Osteoblast (primary cell): ENCODE data around the gene COBL. TPM values are rescaled to one million over a fixed set of nuclear protein-coding genes. Genes with fewer than 3 reads are reported as not detected.

Experiments
- DNase-seq: peaks from one replicate; pipeline ENCODE4 v3.0.0; 2011; ENCODE audit warnings: low spot score, mixed read lengths; ENCODE audit not compliant: insufficient read length; ENCODE audit errors: missing footprints
- H2AFZ ChIP-seq: 2 replicates; pipeline ENCODE4 v1.6.0; 2011; ENCODE audit warnings: mild to moderate bottlenecking, low read length
- H3K27ac ChIP-seq: 2 replicates; pipeline ENCODE4 v1.5.1; 2011; ENCODE audit warnings: mild to moderate bottlenecking, low read depth, low read length, moderate library complexity
- H3K27me3 ChIP-seq: 2 replicates; pipeline ENCODE4 v1.6.0; 2012; ENCODE audit warnings: mild to moderate bottlenecking, control low read depth, inconsistent platforms, low read length, moderate library complexity; ENCODE audit not compliant: insufficient read depth
- H3K36me3 ChIP-seq: 2 replicates; pipeline ENCODE4 v1.5.1; 2011; ENCODE audit warnings: mild to moderate bottlenecking, low read length, control low read depth, moderate library complexity; ENCODE audit not compliant: insufficient read depth
- H3K4me1 ChIP-seq: 2 replicates; pipeline ENCODE4 v1.5.1; 2011; ENCODE audit warnings: mild to moderate bottlenecking, low read length, control low read depth, moderate library complexity; ENCODE audit not compliant: insufficient read depth
- H3K4me2 ChIP-seq: 2 replicates; pipeline ENCODE4 v1.6.0; 2011; ENCODE audit warnings: mild to moderate bottlenecking, low read length; ENCODE audit not compliant: insufficient read depth
- H3K4me3 ChIP-seq: fragments of 200-600 bp; sonication (generic); 3 replicates; pipeline ENCODE4 v1.5.1; 2012; ENCODE audit warnings: mild to moderate bottlenecking, low read length, inconsistent platforms; ENCODE audit not compliant: insufficient read depth
- H3K79me2 ChIP-seq: 2 replicates; pipeline ENCODE4 v1.6.0; 2012; ENCODE audit warnings: mild to moderate bottlenecking, low read length, control low read depth, inconsistent platforms; ENCODE audit not compliant: insufficient read depth
- H3K9me3 ChIP-seq: 2 replicates; pipeline ENCODE4 v1.5.1; 2011; ENCODE audit warnings: low read depth, low read length, control low read depth
- H4K20me1 ChIP-seq: 2 replicates; pipeline ENCODE4 v1.6.0; 2012; ENCODE audit warnings: mild to moderate bottlenecking, low read length, control low read depth; ENCODE audit not compliant: insufficient read depth
- CTCF ChIP-seq: IDR thresholded peaks from 2 replicates; pipeline ENCODE4 v1.5.1; 2011; ENCODE audit warnings: mild to moderate bottlenecking, low read depth, low read length, moderate library complexity; ENCODE audit errors: extremely low read depth
- total RNA-seq: library from RNA; depleted of rRNA; stranded (reverse); fragments of >200 nt; gene quantifications from 2 replicates; pipeline ENCODE4 v1.2.3, GENCODE V29; 2012

COBL gene
- total RNA-seq, 1 donor = under 0.01 TPM

- no peaks in the 10 kb centered on the region for H3K36me3 ChIP-seq
- no peak overlapping the region for H3K27ac ChIP-seq
- H3K9me3 ChIP-seq = no peaks in the 10 kb centered on the region
- TF ChIP-seq CTCF = no peak
- no peaks in the 10 kb centered on the region for H4K20me1 ChIP-seq
- no peak overlapping the region for H3K4me2 ChIP-seq
- H3K4me3 ChIP-seq = no peak overlapping the region
- H3K79me2 ChIP-seq = no peaks in the 10 kb centered on the region
- H3K27me3 ChIP-seq = peaks cover 3% of the 10 kb centered on the region
- DNase-seq = no peak
- no peak overlapping the region for H2AFZ ChIP-seq
- no peaks in the 10 kb centered on the region for H3K4me1 ChIP-seq
Observed at GRCh38 chr7:51186531-51186930, 130.1 kb downstream of the COBL start.

- no peaks in the 10 kb centered on the region for H4K20me1 ChIP-seq
- H3K9me3 ChIP-seq = no peaks in the 10 kb centered on the region
- H3K4me3 ChIP-seq = no peak overlapping the region
- no peak overlapping the region for H3K27ac ChIP-seq
- no peak overlapping the region for H3K4me2 ChIP-seq
- no peak for DNase-seq
- H3K36me3 ChIP-seq = no peaks in the 10 kb centered on the region
- H2AFZ ChIP-seq = no peak overlapping the region
- H3K79me2 ChIP-seq = no peaks in the 10 kb centered on the region
- H3K4me1 ChIP-seq = no peaks in the 10 kb centered on the region
- no peak for TF ChIP-seq CTCF
- H3K27me3 ChIP-seq = peaks cover 3% of the 10 kb centered on the region
Observed at GRCh38 chr7:51182636-51183166, 133.9 kb downstream of the COBL start.

- no peak overlapping the region for H3K27ac ChIP-seq
- H4K20me1 ChIP-seq = no peaks in the 10 kb centered on the region
- H3K36me3 ChIP-seq = no peaks in the 10 kb centered on the region
- H2AFZ ChIP-seq = no peak overlapping the region
- H3K4me2 ChIP-seq = no peak overlapping the region
- H3K4me1 ChIP-seq = no peaks in the 10 kb centered on the region
- H3K27me3 ChIP-seq = peaks cover 3% of the 10 kb centered on the region
- no peak for TF ChIP-seq CTCF
- H3K9me3 ChIP-seq = no peaks in the 10 kb centered on the region
- H3K4me3 ChIP-seq = no peak overlapping the region
- no peaks in the 10 kb centered on the region for H3K79me2 ChIP-seq
- DNase-seq = no peak
Observed at GRCh38 chr7:51180092-51180491, 136.5 kb downstream of the COBL start.

- Histone ChIP-seq H3K27me3 (peaks cover 4% of the 10 kb centered on the region), H3K4me3 (no peak overlapping the region), H3K4me2 (no peak overlapping the region), H2AFZ (no peak overlapping the region), H3K9me3 (no peaks in the 10 kb centered on the region), H4K20me1 (no peaks in the 10 kb centered on the region), H3K27ac (no peak overlapping the region), H3K79me2 (no peaks in the 10 kb centered on the region), H3K4me1 (no peaks in the 10 kb centered on the region), H3K36me3 (no peaks in the 10 kb centered on the region)
- no peak for DNase-seq
- TF ChIP-seq CTCF = no peak
Observed at GRCh38 chr7:51175992-51176388, 140.6 kb downstream of the COBL start.
